GM20431 (cell line): ENCODE results near the gene STK32B.

ENCODE experiments used
- in situ Hi-C: fragments of 300-500 bp; cut with MseI, MboI; formaldehyde crosslinking; loops from one replicate; pipeline ENCODE4 v1.15.0; 2020; ENCODE audit warnings: low sequenced_read_pairs; ENCODE audit not compliant: unreplicated experiment

Gene STK32B

GRCh38 chr4:5539584-5539983, 488.3 kb downstream of the STK32B start:
- in situ Hi-C loops: no loop called here

GRCh38 chr4:5541169-5541568, 489.9 kb downstream of the STK32B start:
- in situ Hi-C loops: no loop called here

GRCh38 chr4:5543681-5544080, 492.4 kb downstream of the STK32B start:
- in situ Hi-C loops: no loop called here

- in situ Hi-C loops: no loop called here
Measured at GRCh38 chr4:5544762-5545161, 493.5 kb downstream of the STK32B start.

GRCh38 chr4:5545271-5545670, 494.0 kb downstream of the STK32B start:
- in situ Hi-C loops: no loop called here

DNA sequence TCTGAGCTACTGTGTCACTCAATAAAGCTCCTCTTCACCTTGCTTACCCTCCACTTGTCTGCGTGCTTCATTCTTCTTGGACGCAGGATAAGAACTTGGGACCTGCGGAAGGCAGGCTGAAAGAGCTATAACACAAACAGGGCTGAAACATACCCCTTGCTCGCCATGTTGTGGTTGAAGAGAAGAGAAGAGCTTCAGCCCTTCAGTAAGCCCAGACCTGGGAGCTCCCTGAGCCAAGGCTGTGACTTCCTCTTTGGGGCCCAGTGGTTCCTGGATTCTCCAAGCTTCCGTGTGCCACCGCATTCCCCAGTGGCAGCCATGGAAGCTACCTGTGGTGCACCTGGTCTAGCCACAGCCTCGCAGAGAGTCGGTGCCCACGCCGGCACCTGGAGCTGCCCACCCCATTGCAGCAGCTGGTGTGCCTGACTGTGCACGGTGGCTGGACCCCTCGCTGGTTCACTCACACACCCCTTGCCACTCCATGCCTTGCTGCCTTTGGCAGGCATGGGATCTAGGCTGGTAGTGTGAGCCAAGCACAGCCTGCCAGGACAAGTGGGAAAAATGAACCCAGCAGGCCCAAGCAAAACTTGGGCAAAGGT, 496.5 kb downstream of the STK32B start:
- in situ Hi-C loops: no loop called here
